GM12878 (cell line): ENCODE measurements around the gene VMP1. TPM values are rescaled to one million over a fixed set of nuclear protein-coding genes. Genes with fewer than 3 reads are reported as not detected.
A peak's percentile ranks its signal among the peaks of the same experiment; 100 is the strongest.

Experiments used
- ATF7 ChIP-seq: fragments of 450-650 bp; IDR thresholded peaks from 2 replicates; pipeline ENCODE4 v1.6.1; 2016; ENCODE audit warnings: low read depth, mild to moderate bottlenecking
- BACH1 ChIP-seq: fragments of 450-650 bp; IDR thresholded peaks from 2 replicates; pipeline ENCODE4 v1.6.1; 2017; ENCODE audit warnings: mild to moderate bottlenecking, borderline replicate concordance
- BHLHE40 ChIP-seq, 2 experiments: fragments of 450-650 bp in 1 of 2; IDR thresholded peaks; 2 replicates each; pipeline ENCODE4 v1.6.1; 2011 to 2017; ENCODE audit warnings: low read depth in 2 of 2, borderline replicate concordance in 1 of 2, improper control_type of control experiment in 1 of 2, low read length in 1 of 2, mild to moderate bottlenecking in 1 of 2
- CREB1 ChIP-seq: IDR thresholded peaks from 2 replicates; pipeline ENCODE4 v1.6.1; 2012; ENCODE audit warnings: low read depth, mild to moderate bottlenecking, inconsistent platforms
- DPF2 ChIP-seq: fragments of 450-650 bp; IDR thresholded peaks from 2 replicates; pipeline ENCODE4 v1.6.1; 2017; ENCODE audit warnings: mild to moderate bottlenecking
- ELK1 ChIP-seq: IDR thresholded peaks from 2 replicates; pipeline ENCODE4 v1.6.1; 2012; ENCODE audit warnings: low read depth, low read length, improper control_type of control experiment
- EZH2 ChIP-seq: IDR thresholded peaks from 2 replicates; pipeline ENCODE4 v1.6.1; 2012; ENCODE audit warnings: low read depth, mild to moderate bottlenecking, control low read depth, inconsistent platforms, low read length, borderline replicate concordance; ENCODE audit not compliant: control insufficient read depth
- HDAC6 ChIP-seq: fragments of 200-600 bp; sonication (generic); IDR thresholded peaks from one replicate; pipeline ENCODE4 v1.8.0; 2017; ENCODE audit warnings: antibody characterized with exemption; ENCODE audit not compliant: unreplicated experiment
- KDM1A ChIP-seq: fragments of 200-600 bp; sonication (generic); IDR thresholded peaks from 2 replicates; pipeline ENCODE4 v1.6.1; 2016; ENCODE audit warnings: borderline replicate concordance
- MXI1 ChIP-seq: fragments of 150-350 bp; IDR thresholded peaks from 2 replicates; pipeline ENCODE4 v1.6.1; 2011; ENCODE audit warnings: low read depth, mild to moderate bottlenecking, inconsistent platforms, low read length, improper control_type of control experiment
- NFXL1 ChIP-seq: fragments of 450-650 bp; IDR thresholded peaks from 2 replicates; pipeline ENCODE4 v1.6.1; 2017; ENCODE audit warnings: antibody characterized with exemption, mild to moderate bottlenecking, borderline replicate concordance
- NR2C2 ChIP-seq: IDR thresholded peaks from 2 replicates; pipeline ENCODE4 v1.6.1; 2011; ENCODE audit warnings: borderline replicate concordance, low read depth; ENCODE audit not compliant: control insufficient read depth, insufficient read length
- NRF1 ChIP-seq: conservative IDR thresholded peaks from 2 replicates; pipeline ENCODE4 v1.6.1; 2011; ENCODE audit warnings: mild to moderate bottlenecking, low read depth, low read length, improper control_type of control experiment
- PAX8 ChIP-seq: fragments of 450-650 bp; IDR thresholded peaks from 2 replicates; pipeline ENCODE4 v1.6.1; 2017; ENCODE audit warnings: mild to moderate bottlenecking, moderate library complexity
- PKNOX1 ChIP-seq: fragments of 450-650 bp; IDR thresholded peaks from 2 replicates; pipeline ENCODE4 v1.6.1; 2016; ENCODE audit warnings: mild to moderate bottlenecking
- POLR2AphosphoS5 ChIP-seq: IDR thresholded peaks from 2 replicates; pipeline ENCODE4 v1.6.1; 2011; ENCODE audit warnings: mild to moderate bottlenecking, low read length, inconsistent platforms
- PRDM15 ChIP-seq: fragments of 450-650 bp; formaldehyde crosslinking; IDR thresholded peaks from 2 replicates; pipeline ENCODE4 v1.4.0; 2020; ENCODE audit warnings: mild to moderate bottlenecking, moderate library complexity
- RB1 ChIP-seq: fragments of 450-650 bp; formaldehyde crosslinking; IDR thresholded peaks from 2 replicates; pipeline ENCODE4 v1.6.1; 2017; ENCODE audit warnings: mild to moderate bottlenecking, borderline replicate concordance
- RELA ChIP-seq: fragments of 450-650 bp; IDR thresholded peaks from 2 replicates; pipeline ENCODE4 v1.8.0; 2014; ENCODE audit warnings: borderline replicate concordance; ENCODE audit not compliant: partially characterized antibody
- RUNX3 ChIP-seq: IDR thresholded peaks from 2 replicates; pipeline ENCODE4 v1.6.1; 2012; ENCODE audit warnings: low read length, inconsistent platforms
- SIN3A ChIP-seq: IDR thresholded peaks from 2 replicates; pipeline ENCODE4 v1.6.1; 2012; ENCODE audit warnings: low read depth, low read length, improper control_type of control experiment
- SMAD1 ChIP-seq: fragments of 450-650 bp; IDR thresholded peaks from 2 replicates; pipeline ENCODE4 v1.6.1; 2018; ENCODE audit warnings: mild to moderate bottlenecking, low read depth; ENCODE audit not compliant: partially characterized antibody
- SMARCA5 ChIP-seq: fragments of 450-650 bp; IDR thresholded peaks from 2 replicates; pipeline ENCODE4 v1.6.1; 2017; ENCODE audit warnings: mild to moderate bottlenecking
- SREBF2 ChIP-seq: IDR thresholded peaks from 2 replicates; pipeline ENCODE4 v1.6.1; 2012; ENCODE audit warnings: mild to moderate bottlenecking, low read length
- STAT3 ChIP-seq: IDR thresholded peaks from 2 replicates; pipeline ENCODE4 v1.6.1; 2011; ENCODE audit warnings: low read depth, low read length, improper control_type of control experiment
- TARDBP ChIP-seq: IDR thresholded peaks from 2 replicates; pipeline ENCODE4 v1.6.1; 2016; ENCODE audit warnings: borderline replicate concordance
- TBL1XR1 ChIP-seq: IDR thresholded peaks from 2 replicates; pipeline ENCODE4 v1.6.1; 2012; ENCODE audit warnings: low read depth, low read length, improper control_type of control experiment
- WRNIP1 ChIP-seq: IDR thresholded peaks from 2 replicates; pipeline ENCODE4 v1.6.1; 2011; ENCODE audit warnings: low read depth, low read length, improper control_type of control experiment, borderline replicate concordance
- polyA plus RNA-seq, 11 experiments: library from polyadenylated mRNA; depleted of rRNA in 4 of 11; unstranded in 6 of 11; stranded (reverse) in 5 of 11; fragments of >200 nt; fragmentation: Nextera tagmentation in 4 of 11; fragmentation: Illumina TruSeq in 1 of 11; extraction: Ambion mirVana in 4 of 11; extraction: Trizol in 1 of 11; gene quantifications; 1 replicate in 1 of 11; 2 replicates in 10 of 11; pipeline versions ENCODE4 v1.2.1 to v1.2.3, GENCODE V29; 2011 to 2016; ENCODE audit warnings: inconsistent platforms in 2 of 11, missing spikeins in 2 of 11, low read depth in 1 of 11
- total RNA-seq, 4 experiments: library from RNA; depleted of rRNA in 3 of 4; stranded (reverse); fragments of >200 nt in 3 of 4; fragmentation: Illumina TruSeq in 1 of 4; extraction: Trizol in 1 of 4; gene quantifications; 2 replicates each; pipeline versions ENCODE4 v1.2.1 to v1.2.3, GENCODE V29; 2013 to 2021

VMP1 gene
- total and polyA plus RNA-seq, 10 of the 15 experiments (the other 5 are each of a cell fraction or from before 2014, with no cell fraction given): 88.4 to 199 (median 132) TPM

GRCh38 chr17:59751955-59752413 is 44.5 kb downstream of the VMP1 start (continued):
- TF ChIP-seq ATF7 (peak; percentile 24; the same call in 1 of the 2 replicates), POLR2AphosphoS5 (no peak), SREBF2 (no peak), TARDBP (no peak), DPF2 (0 out of 2 replicates have a peak, but pooled peaks have one; percentile 42), CREB1 (peak; percentile 57; the same call in 1 of the 2 replicates), PAX8 (no peak), RELA (no peak), RB1 (no peak), WRNIP1 (no peak), ELK1 (no peak), NR2C2 (no peak), HDAC6 (no peak), SMAD1 (no peak), BACH1 (no peak), SMARCA5 (no peak), PRDM15 (CRISPR knock-in tag) (no peak), TBL1XR1 (no peak), RUNX3 (peak; percentile 96), PKNOX1 (peak; percentile 72), KDM1A (no peak), NFXL1 (no peak), STAT3 (no peak), SIN3A (no peak), NRF1 (no peak), BHLHE40 (IDR thresholded peaks at IDR 0.05; ENCODE audit: borderline replicate concordance in 1 of 2, low read depth in 2 of 2, low read length in 1 of 2) (no peak), EZH2 (no peak), MXI1 (no peak)
